HG03521 (cell line): ENCODE results near the gene ZNF362.
"Not testable (repeated sequence)": the region's sequence is repeated elsewhere in the genome, so short reads cannot be mapped to it uniquely, and the experiment has no call there.

Experiments used
- ATAC-seq: cut with Tn5 transposase; IDR thresholded peaks from one replicate; pipeline ENCODE4 v1.9.1; 2021; ENCODE audit warnings: mild to moderate bottlenecking, moderate library complexity; ENCODE audit not compliant: unreplicated experiment

ZNF362 gene

DNA sequence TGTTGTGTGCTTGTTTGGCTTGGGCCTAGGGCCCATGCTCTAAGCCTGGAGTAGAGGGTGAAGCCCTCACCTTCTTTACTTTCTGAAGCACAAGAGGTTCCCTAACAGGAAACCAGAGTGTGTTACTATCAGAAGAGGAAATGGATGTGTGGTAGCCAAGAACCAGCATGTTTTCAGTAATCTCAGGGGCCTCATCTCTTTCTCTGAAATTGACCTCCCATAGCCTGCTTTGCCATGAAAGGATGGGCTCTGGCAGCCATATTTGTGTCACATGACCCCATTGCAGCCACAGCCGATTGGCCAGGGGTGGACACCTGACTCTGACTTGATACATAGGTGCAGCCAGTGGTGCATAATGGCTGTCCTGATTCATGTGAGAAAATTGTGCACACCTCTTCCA lies 46.0 kb downstream of the ZNF362 start:
- ATAC-seq, result no peak

DNA sequence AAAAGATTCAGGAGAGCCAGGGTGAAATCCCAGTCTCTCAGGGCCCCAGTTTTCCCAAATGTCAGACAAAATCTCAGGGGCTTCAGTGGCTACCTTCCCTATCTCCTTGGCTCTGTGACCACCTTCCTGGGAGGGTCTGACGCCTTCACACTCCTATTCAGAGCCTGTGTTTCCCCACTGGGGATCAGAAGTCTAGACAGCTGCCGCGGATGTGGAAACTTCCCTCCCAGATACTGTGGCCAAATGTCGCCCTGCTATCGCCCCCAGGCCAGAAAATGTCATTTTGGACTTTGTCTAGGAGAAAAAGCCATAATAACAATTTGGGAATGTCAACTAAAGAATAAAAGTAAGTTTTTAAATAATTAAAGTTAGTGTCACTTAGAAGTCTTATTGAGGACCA lies 48.7 kb downstream of the ZNF362 start:
- no peak for ATAC-seq

DNA sequence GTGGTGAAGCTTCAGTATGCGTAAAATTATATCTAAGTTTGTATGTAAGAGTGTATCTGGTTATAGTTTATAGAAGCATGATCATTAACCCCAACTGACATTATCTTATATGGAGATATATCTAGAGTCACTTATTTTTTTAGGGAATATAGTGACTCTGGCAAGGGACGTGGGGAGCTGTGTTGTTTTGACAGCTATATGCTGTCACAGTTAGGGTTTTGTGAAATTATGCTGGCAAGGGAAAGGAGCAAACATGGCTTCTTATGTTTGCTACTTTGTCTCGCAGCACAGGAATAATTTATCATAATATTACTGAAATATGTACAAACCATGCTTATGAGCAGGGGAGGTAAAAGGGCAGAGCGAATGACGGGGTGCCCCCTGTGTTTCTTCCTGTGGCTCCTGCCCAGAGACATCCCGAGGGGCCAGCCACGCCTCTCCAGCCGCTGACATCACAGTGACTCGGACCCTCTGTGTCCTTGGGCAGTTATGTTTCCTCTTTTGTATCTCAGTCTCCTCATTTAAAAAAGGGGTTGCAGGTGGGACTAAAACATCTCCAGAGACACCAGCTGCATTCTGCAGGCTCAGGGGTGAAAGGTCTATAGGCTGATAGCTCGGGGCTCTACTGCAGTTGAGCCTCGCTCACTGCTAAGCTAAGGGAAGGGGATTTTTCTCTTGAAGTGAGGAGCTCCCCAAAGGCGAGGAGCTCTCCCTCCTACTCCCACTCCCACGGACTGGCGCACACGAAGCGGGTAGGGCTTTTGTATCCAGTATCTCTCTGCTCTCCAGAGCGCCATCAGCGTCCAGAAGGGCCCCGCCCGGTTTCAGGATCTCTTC lies 49.7 kb downstream of the ZNF362 start:
- ATAC-seq, result no peak

DNA sequence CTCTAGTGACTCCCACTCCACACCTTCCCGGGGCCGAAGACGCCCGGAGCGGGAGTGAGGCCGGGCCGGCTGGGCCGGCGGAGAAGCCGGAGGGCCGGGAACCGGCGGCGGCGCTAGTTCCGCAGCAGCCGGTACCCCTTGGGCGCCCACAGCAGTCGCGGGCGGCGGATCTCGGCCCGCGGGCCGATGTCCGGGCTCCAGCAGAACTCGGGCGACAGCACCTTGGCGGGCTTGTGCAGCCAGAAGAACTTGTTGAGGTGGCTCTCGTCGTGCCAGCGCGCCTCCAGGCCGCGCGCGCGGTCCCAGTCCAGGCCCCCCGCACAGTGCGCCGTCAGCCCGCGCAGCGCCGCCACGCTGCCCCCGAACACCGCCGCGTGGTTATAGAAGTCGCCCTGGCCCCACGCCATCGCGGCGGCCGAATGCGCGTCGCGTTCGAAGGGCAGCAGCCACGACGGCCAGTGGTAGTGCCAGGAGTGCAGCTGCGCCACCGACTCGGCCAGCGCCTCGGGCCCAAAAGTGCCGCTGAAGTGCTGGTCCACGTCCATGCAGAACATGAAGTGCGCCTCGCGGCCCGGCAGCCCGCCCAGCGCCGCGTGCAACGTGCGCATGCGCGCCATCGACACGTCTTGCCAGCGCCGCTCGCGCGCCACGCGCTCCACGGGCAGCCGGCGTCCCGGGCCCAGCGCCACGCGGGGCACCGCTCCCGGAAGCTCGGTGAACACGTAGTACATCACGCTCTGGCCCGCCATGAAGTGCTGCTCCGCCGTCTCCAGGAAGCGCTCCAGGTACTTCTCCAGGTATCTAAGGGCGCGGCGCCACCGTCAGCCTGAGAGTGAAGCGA lies 50.6 kb downstream of the ZNF362 start:
- no peak for ATAC-seq

DNA sequence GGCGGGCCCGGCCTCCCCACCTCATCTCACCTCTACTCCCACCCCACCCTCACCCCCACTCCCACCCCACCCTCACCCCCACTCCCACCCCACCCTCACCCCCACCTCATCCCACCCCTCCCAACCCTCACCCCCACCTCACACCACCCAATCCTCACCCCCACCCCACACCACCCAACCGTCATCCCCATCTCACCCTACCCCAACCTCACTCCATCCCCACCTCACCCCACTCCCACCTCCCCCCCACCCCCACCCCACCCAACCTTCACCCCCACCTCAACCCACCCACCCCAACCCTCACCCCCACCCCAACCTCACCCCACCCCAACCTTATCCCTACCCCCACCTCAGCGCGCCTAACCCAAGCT lies 51.2 kb downstream of the ZNF362 start:
- ATAC-seq, result no peak

DNA sequence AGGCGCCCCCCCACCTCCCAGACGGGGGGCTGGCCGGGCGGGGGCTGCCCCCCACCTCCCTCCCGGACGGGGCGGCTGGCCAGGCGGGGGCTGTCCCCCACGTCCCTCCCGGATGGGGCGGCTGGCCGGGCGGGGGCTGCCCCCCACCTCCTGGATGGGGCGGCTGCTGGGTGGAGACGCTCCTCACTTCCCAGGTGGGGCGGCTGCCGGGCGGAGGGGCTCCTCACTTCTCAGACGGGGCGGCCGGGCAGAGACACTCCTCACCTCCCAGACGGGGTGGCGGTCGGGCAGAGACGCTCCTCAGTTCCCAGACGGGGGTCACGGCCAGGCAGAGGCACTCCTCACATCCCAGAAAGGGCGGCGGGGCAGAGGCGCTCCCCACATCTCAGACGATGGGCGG lies 53.1 kb downstream of the ZNF362 start:
- not testable (repeated sequence) for ATAC-seq

DNA sequence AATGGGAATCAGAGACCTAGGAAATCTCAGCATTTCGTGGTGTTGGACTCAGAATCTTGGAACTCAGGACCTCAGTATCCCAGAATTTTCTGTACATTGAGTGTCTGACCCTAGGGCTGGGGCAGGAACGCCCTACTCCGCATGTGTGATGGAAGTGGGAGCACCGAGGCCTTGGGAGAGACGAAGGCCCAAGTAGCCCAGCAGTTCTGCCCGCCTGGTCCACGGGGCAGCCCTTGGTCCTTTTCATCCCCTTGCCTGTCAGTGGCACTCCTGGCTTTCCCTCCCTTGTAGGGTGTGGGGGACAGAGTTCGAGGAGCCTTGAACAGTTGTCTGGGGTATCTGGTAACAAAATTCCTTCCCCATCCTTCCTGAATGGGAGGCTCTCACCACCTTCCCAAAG lies 54.4 kb downstream of the ZNF362 start:
- no peak for ATAC-seq

DNA sequence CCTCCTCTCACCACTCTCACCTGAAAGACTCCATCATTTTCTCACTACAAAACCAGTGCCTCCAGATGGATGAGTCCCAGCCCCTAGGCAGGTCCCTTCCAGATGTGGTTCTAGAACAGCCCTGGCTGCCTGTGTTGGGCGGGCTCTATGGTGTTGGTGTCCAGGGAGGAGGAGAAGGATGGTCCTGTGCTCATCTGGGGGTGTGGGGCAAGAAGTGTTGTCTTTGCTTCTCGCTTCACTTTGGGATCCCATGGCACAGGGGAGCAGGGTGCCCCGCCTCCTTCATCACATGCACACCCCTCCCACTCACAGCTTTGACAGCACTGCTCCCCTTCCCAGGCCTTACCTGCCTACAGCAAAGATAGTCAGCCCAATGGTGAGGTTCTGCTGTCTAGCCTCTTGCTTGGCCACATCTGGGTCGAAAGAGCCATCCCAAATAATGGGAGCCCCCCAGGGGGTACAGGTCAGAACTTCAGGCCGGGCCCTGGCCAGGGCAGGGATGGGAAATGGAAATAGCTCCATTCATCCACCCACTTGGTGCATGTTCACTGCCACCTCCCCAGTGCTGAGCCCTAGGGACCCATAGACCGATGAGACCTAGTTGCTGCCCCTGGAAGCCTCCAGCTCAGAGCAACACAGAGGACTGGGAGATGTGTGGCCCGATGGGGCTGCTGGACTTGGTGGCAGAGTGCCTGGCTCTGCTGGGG lies 55.6 kb downstream of the ZNF362 start:
- ATAC-seq, result no peak

DNA sequence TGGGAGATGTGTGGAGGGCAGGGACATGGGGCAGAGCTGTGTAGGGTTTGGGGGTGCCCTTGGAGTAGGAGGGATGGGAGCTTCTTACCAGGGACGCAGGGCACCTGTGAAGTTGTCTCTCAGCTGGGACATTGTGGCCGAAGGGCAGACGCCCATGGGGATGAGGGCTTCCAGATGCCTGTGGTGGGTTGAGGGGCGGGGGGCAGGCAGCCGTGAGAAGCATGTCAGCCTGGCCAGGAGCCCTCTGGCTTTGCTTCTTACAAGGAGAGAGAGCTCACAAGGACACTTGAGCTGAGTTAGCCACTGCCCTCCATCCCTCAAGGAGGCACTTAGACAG lies 56.1 kb downstream of the ZNF362 start:
- ATAC-seq, result no peak

DNA sequence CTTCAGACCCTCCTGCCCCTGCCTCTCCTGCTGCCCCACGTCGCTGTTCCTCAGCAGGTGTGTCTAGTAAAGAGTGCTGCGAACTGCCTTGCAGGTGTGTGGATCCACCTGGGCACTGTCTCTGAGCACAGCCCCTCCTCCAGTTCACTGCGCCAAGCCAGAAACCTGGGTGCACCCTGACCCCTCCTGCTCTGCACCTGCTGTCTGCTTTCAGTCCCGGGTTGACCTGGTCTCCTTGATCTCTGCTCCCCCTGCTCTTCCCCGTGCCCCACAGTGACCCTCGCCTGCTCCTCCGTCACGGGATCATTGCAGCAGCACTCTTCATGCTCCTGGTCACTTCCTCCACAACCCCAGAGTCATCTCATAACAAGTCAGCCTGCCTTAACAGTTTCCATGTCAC lies 58.1 kb downstream of the ZNF362 start:
- ATAC-seq, result no peak

DNA sequence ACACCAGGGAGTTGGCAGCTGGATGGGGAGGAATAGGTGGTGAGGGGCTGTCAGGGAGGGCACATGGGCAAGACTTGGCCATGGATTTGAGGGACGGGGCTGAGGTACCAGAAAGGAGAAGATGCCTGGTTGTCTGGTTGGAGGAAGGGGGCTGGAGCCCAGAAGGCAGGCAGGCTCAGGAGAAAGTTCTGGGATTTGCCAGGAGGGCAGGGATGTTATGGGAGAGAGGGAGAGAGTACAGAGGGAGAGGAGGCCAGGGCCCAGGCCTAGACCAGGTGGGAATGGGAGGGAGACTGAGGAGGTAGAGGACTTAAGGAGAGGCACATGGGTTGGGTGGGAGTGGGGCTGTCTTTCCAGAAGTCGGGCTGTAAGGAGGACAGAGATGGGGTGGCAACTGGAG lies 60.3 kb downstream of the ZNF362 start:
- ATAC-seq, result no peak

DNA sequence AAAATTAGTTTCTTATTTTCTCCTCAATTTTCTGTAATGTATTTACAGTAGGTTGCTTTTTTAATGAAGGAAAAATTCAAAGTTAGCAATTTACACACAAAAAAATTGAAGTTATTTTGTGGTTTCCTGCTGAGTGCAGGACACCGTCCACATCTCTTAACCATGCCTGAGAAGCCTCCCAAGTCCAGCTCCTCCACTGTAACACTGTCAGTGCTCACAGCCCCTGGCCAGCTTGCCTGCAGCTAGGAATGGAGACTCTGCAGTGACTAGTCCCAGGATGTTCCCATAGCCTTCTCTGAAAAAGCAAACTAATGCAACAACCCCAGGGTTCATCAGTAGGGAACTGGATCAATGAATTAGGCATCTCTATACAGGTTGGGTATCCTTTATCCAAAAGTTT lies 61.1 kb downstream of the ZNF362 start:
- ATAC-seq, result no peak

DNA sequence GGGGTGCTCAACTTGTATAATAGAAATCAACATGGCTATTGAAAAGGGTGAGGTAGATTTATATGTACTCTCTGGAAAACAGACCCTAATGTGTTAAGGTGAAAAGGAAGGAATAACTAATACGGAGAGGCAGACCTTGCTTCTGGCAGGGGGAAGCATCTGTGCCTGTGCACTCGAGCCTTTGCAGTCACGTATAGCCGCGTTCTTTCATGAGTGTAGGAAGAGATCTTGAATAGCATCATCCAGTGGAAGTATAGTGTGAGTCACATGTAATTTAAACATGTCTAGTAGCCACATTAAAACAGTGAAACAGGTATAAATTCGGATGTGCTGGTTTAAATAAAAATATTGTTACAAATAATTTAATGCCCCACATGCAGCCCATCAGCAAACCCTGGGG lies 61.7 kb downstream of the ZNF362 start:
- ATAC-seq, result no peak

DNA sequence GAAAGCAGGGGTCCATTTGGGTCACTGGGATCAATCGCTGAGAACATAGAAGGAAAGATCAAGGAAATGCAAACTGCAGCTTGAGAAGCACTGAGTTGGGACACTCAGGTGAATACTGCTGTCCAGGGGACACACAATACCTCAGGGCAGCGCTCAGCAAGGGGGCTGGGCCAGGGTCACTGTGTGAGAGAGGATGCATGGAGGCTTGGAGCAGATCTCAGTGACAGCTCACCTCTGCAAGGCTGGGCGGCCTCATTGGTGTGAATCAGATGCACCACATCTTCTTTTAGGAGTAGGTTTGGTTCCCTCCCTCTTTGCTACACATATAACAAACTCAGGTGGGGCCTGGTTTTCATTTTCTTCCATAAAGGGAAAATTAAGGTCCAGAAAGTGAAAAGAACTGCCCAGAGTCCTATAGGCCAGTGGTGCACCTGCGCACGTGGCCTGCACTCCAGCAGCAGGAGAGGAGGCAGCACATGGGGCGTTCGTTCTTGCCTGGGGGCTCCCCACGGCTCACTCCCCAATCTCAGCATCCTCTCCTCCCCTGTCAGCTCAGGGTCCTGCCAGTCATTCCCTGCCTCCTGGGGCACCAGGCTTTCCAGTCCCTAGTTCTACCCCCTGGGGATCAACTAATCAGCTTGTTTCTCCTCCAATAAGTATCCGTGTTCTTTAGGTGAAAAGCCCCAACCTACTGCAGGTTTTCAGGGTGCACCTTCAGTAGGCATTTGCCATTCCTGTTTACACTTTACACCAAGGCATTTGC lies 63.1 kb downstream of the ZNF362 start:
- no peak for ATAC-seq

DNA sequence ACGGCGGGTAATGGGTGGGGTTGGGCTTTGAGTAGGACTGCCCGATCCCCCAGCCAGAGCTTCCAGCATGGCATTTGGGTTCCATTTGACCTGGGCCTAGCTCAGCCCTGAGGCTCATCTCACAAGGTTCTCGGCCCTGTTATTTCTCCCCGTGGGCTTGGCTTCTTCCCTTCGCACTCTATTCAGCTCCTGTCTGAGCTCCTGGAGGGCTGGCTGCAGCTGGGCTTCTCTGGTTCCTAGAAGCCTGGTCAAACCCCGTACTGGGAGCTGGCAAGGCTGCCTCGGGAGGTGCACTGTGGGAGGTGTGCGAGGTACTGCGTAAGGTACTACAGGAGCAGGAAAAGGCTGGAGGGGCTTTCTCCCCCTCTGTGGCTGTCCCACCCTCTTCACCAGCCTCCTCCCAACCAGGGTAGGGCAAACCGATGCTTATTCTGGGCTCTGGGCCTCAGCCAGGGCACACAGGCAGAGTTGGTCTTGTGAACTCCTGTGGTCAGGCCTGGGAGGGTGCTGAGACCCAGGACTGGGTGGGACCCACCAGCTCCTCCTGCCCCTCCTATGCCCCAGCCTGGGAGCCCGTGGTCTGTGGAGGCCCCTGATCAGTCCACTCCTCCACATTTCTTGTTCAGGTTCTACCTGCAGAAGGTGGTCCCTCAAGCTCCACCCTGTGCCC lies 63.8 kb downstream of the ZNF362 start:
- ATAC-seq, result no peak

DNA sequence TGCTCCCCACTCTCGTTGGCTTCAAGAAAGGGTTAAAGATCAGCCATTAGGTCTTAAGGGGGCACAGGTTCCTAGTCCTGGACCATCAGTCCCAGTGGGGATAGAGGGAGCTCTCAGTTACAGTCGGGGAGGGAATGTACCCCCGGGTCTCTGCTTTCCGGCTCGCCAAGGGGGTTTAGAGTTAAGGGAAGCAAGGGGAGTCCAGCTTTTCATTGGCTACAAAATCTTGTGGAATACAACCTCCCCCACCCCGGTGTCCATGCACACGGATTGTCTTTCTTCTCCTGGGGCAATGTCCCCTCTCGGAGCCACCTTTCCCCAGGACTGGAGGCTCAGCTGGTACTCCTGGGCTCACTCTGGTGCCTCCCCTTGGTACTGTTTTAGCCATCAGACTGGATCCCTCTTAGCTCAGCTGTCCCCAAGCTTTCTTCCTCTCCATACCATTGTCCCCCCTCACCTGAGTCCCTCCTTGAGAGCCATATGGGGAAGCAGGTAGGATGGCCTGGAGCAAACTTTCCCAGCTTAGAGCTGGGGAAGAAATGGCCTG lies 64.4 kb downstream of the ZNF362 start, which contains the start of gene A3GALT2:
Gene A3GALT2 (minus strand): TSS at position 480 of the 547 bp plus-strand sequence. CDS start 0 bp downstream, at position 480.
- ATAC-seq, result no peak

DNA sequence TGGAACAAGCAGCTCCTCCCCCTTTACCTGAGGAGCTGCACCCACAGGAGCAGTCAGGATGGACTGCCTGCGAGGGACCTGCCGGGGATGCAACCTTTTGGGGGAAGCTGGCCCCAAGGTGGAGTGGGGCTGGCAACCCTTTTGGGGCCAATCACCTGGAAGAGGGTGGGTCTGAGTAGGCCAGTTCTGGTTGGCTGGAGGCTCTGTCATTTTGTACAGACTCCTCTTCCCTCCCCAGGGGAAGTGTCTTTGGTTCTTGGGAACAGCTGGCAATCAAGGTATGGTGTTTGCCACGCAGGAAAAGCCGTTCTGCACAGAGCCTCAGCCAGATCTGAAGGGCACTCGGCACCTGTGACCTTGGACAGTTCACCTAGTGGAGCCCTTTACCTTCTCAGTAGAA lies 64.9 kb downstream of the ZNF362 start:
- no peak for ATAC-seq

DNA sequence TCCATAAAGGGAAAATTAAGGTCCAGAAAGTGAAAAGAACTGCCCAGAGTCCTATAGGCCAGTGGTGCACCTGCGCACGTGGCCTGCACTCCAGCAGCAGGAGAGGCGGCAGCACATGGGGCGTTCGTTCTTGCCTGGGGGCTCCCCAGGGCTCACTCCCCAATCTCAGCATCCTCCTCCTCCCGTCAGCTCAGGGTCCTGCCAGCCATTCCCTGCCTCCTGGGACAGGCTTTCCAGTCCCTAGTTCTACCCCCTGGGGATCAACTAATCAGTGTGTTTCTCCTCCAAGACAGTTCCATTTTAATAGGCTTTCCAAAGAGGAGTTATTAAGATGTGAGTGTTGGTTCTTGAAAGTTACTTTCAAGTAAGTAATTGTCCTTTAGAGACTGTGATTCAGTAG lies 65.8 kb downstream of the ZNF362 start:
- no peak for ATAC-seq

DNA sequence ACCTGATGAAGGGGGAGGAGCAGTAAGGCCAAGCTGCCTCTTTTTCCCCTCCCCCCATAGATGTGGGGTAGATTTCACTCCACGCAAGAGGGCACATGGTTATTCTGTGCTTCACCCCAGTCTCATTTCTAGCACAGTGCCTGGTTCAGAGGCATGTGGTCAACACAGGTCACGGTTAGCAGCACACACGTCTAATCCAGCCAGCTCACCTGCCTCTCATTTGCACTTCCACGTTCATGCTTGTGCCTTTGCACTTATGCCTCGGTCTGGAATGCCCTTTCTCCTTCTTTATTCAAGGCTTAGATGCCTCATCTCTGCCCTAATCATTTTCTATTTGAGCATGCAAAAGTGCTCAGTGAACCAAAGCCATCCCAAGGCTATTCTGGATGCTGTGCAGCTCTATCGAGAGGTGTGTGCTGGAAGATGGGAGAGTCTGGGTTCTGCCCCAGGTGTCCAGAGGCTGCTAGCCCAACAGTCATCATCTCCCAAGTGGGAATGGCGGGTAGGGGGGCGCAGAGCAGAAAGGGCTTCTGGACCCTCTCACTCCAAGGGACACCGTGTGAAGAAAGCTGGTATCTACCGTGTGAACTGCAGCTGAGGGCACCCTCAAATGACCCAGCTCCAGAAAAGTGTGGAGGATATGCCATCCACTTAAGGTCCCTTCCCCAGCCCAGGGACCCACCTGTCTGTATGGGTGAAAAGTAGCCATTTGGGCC lies 66.7 kb downstream of the ZNF362 start:
- no peak for ATAC-seq
